Measurements from ENCODE around the gene G3BP1. TPM values are rescaled to one million over a fixed set of nuclear protein-coding genes. Genes with fewer than 3 reads are reported as not detected.
A peak's percentile ranks its signal among the peaks of the same experiment; 100 is the strongest.

Gene G3BP1
- total RNA-seq, 2 experiments from 2014 or later, result 253 to 280 TPM

DNA sequence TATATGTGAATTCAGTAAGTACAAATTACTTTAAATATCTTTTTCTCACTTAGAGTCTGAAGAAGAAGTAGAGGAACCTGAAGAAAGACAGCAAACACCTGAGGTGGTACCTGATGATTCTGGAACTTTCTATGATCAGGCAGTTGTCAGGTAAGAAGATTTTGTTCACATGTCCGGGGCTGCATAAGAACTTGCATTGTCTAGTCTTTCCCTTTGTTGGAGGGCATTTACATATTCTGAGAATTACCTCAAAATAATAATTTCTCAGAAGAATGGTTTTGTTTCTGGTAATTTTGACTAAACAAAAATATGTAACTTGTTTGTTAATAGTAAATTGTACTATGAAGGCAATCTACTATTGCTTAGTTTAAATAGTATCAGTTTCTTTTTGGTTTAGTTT, 23.7 kb downstream of the G3BP1 start:
- DNase-seq, result no peak
- Mint-ChIP-seq H3K27ac (no peak overlapping the region), H3K27me3 (no peaks in the 10 kb centered on the region), H3K4me3 (no peak overlapping the region), H3K9me3 (ENCODE audit: low read depth) (no peaks in the 10 kb centered on the region), H3K36me3 (ENCODE audit: low read depth) (peaks cover 69% of the 10 kb centered on the region), H3K4me1 (peaks cover 27% of the 10 kb centered on the region)
- no peak for ATAC-seq
- ChIA-PET CTCF (no interaction called here), POLR2A (no interaction called here)
- intact Hi-C loops (cut with DNase I, micrococcal nuclease), result loop anchor here in 1 of 2 experiments (2.0 kb wide), 1 partner anchor 21 kb away; no protein-coding TSS in a partner anchor

DNA sequence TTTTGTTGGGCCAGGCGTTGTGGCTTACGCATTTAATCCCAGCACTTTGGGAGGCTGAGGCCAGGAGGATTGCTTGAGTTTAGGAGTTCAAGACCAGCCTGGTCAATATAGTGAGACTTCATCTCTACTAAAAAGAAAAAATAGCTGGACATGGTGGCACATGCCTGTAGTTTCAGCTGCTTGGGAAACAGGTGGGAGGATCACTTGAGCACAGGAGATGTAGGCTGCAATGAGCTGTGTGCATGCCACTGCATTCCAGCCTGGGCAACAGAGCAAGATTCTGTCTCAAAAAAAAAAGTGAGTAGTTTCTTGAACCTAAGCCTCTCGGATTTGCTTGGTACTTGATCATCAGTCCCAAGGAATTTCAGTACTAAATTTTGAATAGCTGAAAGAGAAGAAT, 26.9 kb downstream of the G3BP1 start:
- Mint-ChIP-seq H3K27ac (peak overlapping the region; percentile 84), H3K9me3 (ENCODE audit: low read depth) (no peaks in the 10 kb centered on the region), H3K4me1 (peaks cover 25% of the 10 kb centered on the region), H3K4me3 (no peak overlapping the region), H3K27me3 (no peaks in the 10 kb centered on the region), H3K36me3 (ENCODE audit: low read depth) (peaks cover 60% of the 10 kb centered on the region)
- CTCF ChIA-PET, result interaction anchor here (0.6 to 1.5 kb wide), 4 partner anchors 13 to 29 kb away, joined by 3 to 9 read pairs (median 4); no protein-coding TSS in a partner anchor
- POLR2A ChIA-PET, result interaction anchor here (0.7 kb wide), 1 partner anchor 8 kb away, joined by 6 read pairs; no protein-coding TSS in a partner anchor
- intact Hi-C loops (cut with DNase I, micrococcal nuclease), result no loop called here
- no peak for ATAC-seq
- no peak for DNase-seq

DNA sequence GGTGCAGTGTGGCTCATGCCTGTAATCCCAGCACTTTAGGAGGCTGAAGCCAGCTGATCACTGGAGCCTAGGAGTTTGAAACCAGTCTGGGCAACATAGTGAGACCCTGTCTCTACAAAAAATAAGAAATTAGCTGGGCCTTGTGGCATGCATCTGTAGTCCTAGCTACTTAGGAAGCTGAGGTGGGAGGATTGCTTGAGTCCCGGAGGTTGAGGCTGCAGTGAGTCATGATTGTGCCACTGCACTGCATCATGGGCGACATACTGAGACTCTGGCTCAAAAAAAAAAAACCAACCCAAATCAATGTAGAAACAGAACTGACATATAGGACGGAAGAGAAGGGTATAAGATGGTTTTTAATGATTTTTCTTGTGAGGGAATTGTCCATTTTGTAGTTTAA, 27.7 kb downstream of the G3BP1 start:
- DNase-seq, result peak; percentile 38
- ATAC-seq, result peak; percentile 60
- CTCF ChIA-PET, result interaction anchor here (0.6 to 1.5 kb wide), 5 partner anchors 18 to 276 kb away, joined by 3 to 9 read pairs (median 3); no protein-coding TSS in a partner anchor
- Mint-ChIP-seq H3K36me3 (ENCODE audit: low read depth) (peaks cover 60% of the 10 kb centered on the region), H3K27ac (peak overlapping the region; percentile 22), H3K27me3 (no peaks in the 10 kb centered on the region), H3K4me1 (peaks cover 32% of the 10 kb centered on the region), H3K4me3 (no peak overlapping the region), H3K9me3 (ENCODE audit: low read depth) (no peaks in the 10 kb centered on the region)
- POLR2A ChIA-PET, result interaction anchor here (0.7 kb wide), 1 partner anchor 9 kb away, joined by 6 read pairs; no protein-coding TSS in a partner anchor
- intact Hi-C loops (cut with DNase I, micrococcal nuclease), result no loop called here

DNA sequence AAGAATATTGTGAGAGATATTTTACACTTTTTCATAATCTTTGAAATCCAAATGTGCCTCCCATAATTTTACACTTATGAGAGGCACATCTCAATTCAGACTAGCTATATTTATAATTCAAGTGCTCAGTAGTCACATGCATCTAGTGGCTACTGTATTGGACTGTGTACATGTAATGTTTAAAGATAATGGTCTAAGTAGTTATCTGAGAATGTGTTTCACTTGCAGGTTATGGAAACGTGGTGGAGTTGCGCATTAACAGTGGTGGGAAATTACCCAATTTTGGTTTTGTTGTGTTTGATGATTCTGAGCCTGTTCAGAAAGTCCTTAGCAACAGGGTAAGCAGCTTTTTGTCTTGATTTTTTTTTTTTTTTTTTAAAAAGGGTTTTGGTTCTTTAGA, 28.8 kb downstream of the G3BP1 start:
- Mint-ChIP-seq H3K4me3 (no peak overlapping the region), H3K9me3 (ENCODE audit: low read depth) (no peaks in the 10 kb centered on the region), H3K36me3 (ENCODE audit: low read depth) (peaks cover 65% of the 10 kb centered on the region), H3K27me3 (no peaks in the 10 kb centered on the region), H3K27ac (peak overlapping the region; percentile 11), H3K4me1 (peaks cover 38% of the 10 kb centered on the region)
- POLR2A ChIA-PET, result no interaction called here
- DNase-seq, result no peak
- no peak for ATAC-seq
- CTCF ChIA-PET, result interaction anchor here (1.2 kb wide), 2 partner anchors 16 to 59 kb away, joined by 4 to 5 read pairs; no protein-coding TSS in a partner anchor
- intact Hi-C loops (cut with DNase I, micrococcal nuclease), result no loop called here

DNA sequence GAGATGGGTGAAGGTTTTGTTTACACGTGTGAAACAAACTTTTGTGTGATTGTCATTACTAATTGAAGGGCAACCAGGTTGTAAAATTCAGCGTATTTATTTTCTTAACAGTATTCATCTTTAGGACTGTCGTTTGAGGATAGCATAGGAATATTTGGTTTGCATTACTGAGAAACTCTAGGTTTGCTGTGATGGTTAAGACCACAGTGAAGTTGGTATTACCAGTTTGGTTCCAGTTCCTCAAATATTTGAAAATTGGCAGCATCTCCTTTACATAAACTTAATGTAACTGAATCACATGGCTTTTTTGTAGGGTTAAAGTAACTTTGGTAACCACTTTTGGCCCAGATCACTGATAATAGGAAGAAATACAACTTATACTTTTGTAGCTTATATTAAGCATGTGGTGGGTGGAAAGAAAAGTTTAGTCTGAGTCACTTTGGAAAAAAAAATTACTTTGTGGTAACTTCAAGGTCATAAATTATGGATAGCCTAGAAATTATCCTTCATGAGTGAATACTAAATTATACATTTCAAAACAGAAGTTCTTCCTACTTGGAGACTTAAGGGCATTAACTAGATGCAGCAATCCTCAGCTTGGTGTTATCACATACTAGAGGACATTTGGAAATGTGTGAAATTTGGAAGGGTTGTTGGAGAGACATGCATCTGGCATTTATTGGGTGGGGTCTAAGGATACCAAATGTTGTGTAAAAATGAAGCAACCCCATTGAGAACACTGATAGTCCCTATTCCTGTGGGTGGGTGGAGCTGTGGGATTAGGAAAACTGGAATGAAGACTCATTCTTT, 33.9 kb downstream of the G3BP1 start:
- DNase-seq, result no peak
- no peak for ATAC-seq
- intact Hi-C loops (cut with DNase I, micrococcal nuclease), result loop anchor here in 1 of 2 experiments (2.0 kb wide), 1 partner anchor 25 kb away; no protein-coding TSS in a partner anchor
- Mint-ChIP-seq H3K4me3 (no peak overlapping the region), H3K36me3 (ENCODE audit: low read depth) (peaks cover 72% of the 10 kb centered on the region), H3K27me3 (no peaks in the 10 kb centered on the region), H3K4me1 (peaks cover 39% of the 10 kb centered on the region), H3K27ac (no peak overlapping the region), H3K9me3 (ENCODE audit: low read depth) (peaks cover 4% of the 10 kb centered on the region)
- POLR2A ChIA-PET, result no interaction called here
- CTCF ChIA-PET, result interaction anchor here (1.0 to 1.4 kb wide), 2 partner anchors 20 to 709 kb away, joined by 3 to 4 read pairs; no protein-coding TSS in a partner anchor

DNA sequence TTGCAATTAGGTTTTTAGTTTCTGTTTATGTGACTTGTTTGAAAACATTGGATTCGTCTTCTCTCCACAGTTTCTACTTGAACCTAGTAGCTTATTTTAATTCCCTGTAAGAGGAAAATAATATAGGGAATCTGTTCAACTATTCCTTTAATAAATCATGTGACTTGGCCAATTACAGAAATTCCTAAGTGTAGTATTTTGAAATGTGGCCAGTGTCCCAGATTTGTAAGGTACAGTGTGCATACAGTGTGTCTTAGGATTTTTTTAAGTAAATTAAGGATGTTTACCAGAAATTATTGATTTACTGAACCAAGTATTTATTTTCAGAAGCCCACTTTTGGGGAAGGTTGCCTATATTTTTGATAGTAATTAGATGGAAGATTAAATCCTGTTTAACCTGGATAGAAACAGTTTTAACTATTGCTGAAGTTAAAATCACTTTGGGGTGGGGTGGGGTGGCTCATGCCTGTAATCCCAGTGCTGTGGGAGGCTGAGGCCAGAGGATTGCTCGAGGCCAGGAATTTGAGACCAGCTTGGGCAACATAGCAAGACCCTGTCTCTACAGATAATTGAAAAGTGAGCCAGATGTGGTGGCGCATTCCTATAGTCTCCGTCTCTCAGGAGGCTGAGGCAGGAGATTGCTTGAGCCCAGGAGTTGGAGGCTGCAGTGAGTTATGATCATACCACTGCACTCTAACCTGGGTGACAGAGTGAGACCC, 36.9 kb downstream of the G3BP1 start:
- no peak for ATAC-seq
- H3K4me3 Mint-ChIP-seq, result no peak overlapping the region
- no peaks in the 10 kb centered on the region for H3K27me3 Mint-ChIP-seq
- H3K9me3 Mint-ChIP-seq (ENCODE audit: low read depth), result peaks cover 8% of the 10 kb centered on the region
- peaks cover 79% of the 10 kb centered on the region for H3K36me3 Mint-ChIP-seq (ENCODE audit: low read depth)
- intact Hi-C loops (cut with DNase I, micrococcal nuclease), result no loop called here
- CTCF ChIA-PET, result interaction anchor here (0.7 to 1.1 kb wide), 2 partner anchors 16 to 551 kb away, joined by 3 to 4 read pairs; no protein-coding TSS in a partner anchor
- no peak overlapping the region for H3K27ac Mint-ChIP-seq
- H3K4me1 Mint-ChIP-seq, result peaks cover 46% of the 10 kb centered on the region
- no peak for DNase-seq
- POLR2A ChIA-PET, result no interaction called here

DNA sequence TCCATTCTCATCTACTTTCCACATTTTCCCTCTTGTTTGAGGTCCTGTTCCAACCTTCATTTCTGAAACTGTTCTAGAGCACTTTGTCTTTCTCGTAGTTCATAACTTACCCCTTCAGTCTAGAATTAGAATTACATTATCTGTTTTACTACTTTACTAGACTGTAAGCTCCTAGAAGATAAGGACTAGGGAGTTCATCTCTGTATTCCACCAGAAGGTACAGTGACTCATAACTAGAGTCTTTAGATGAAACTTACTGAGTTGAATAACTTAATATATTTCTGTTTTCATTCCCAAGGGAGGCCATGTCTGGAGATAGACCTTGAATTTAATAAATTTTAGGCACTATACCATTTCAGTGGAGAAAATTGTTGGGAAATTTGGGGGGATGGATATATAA, 38.7 kb downstream of the G3BP1 start:
- no peaks in the 10 kb centered on the region for H3K27me3 Mint-ChIP-seq
- H3K4me3 Mint-ChIP-seq, result no peak overlapping the region
- intact Hi-C loops (cut with DNase I, micrococcal nuclease), result no loop called here
- peak overlapping the region; percentile 82 for H3K27ac Mint-ChIP-seq
- H3K4me1 Mint-ChIP-seq, result peaks cover 32% of the 10 kb centered on the region
- peaks cover 8% of the 10 kb centered on the region for H3K9me3 Mint-ChIP-seq (ENCODE audit: low read depth)
- DNase-seq (no peak), ATAC-seq (peak; percentile 45)
- ChIA-PET CTCF (interaction anchor here (0.7 kb wide), 1 partner anchor 9 kb away, joined by 3 read pairs; no protein-coding TSS in a partner anchor), POLR2A (no interaction called here)
- peaks cover 76% of the 10 kb centered on the region for H3K36me3 Mint-ChIP-seq (ENCODE audit: low read depth)

DNA sequence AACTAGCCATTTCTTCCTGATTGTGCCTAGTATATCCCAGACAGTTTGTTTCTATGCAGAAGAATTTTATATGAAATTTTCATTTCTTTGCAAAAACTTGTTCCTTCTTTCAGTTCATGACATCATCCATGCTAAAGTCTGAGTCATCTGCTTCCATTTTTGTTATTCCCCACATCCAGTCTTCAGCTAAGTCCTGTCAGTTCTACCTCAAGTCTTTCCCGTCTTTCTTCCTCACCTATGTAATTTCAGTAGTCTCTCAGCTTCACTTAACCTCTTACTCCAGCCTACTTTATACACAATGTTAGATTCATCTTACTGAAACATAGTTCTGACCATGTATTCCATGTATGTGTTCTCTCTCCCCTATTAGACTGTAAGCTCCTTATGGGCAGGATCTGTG, 39.1 kb downstream of the G3BP1 start:
- CTCF ChIA-PET, result no interaction called here
- DNase-seq, result no peak
- Mint-ChIP-seq H3K9me3 (ENCODE audit: low read depth) (peaks cover 8% of the 10 kb centered on the region), H3K27ac (peak overlapping the region; percentile 68), H3K36me3 (ENCODE audit: low read depth) (peaks cover 76% of the 10 kb centered on the region), H3K4me1 (peaks cover 28% of the 10 kb centered on the region), H3K4me3 (no peak overlapping the region), H3K27me3 (no peaks in the 10 kb centered on the region)
- POLR2A ChIA-PET, result no interaction called here
- intact Hi-C loops (cut with DNase I, micrococcal nuclease), result no loop called here
- no peak for ATAC-seq

DNA sequence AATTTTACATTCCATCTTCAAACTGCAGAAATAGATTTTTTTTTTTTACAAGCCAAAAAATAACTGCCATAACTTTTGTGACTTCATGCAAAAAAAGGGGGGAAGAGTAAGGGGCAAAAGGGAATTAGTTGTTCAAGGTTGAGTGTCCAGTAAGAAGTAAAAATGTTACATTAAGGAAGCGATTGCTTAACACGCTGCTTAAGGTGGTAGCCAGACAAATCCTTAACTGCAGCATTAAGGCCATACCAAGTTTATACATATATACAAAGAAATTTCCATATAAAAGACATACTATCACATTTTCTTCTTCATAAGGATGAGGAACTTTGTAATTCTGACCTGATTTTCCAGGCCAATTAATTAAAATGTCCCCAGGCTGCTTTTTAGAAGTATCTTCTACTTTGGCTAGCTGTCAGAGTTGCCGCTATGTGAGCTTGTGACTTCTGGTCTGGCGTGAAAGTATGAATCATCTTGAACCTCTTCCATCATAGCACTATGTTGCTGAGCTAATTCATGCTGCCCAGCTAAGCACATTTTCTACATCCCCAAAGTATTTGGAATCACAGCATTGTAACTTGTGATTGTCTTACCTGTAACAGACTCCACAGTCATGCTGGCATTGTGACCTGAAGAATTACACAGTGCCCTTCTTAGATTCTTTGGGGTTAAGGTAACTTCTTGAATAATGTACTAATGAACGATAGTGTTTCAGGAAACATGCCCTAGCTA, 40.0 kb downstream of the G3BP1 start:
- ATAC-seq (no peak), DNase-seq (no peak)
- intact Hi-C loops (cut with DNase I, micrococcal nuclease), result no loop called here
- Mint-ChIP-seq H3K9me3 (ENCODE audit: low read depth) (peaks cover 8% of the 10 kb centered on the region), H3K36me3 (ENCODE audit: low read depth) (peaks cover 70% of the 10 kb centered on the region), H3K27ac (no peak overlapping the region), H3K27me3 (no peaks in the 10 kb centered on the region), H3K4me1 (peaks cover 24% of the 10 kb centered on the region), H3K4me3 (no peak overlapping the region)
- ChIA-PET CTCF (interaction anchor here (0.9 to 1.9 kb wide), 3 partner anchors 13 to 20 kb away, joined by 3 to 6 read pairs (median 3); no protein-coding TSS in a partner anchor), POLR2A (no interaction called here)

DNA sequence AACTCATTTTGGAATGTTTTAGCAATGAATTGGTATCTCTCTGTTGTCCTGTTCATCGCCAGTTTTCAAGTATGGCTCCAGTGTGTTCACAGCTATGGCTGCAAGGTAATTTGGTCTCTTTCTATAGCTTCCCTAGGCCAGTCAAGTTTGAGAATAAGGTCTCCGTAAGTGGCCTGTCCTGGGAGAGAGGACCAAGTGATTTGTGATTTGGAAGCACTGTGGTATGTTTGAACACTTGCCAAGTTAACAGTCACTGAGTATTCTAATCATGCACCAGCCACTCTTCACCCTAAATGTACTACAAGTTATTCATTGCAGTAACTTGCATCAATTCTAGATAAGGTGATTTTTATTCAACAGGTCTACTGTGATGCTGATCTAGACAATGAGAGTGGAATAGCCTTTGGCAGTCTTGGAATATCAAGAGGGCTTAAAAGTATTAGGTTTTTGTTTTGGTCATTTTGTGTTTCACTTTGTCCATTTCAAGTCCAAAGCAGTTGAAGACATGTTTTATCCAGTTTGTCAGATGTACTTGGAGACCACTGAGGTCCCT, 41.1 kb downstream of the G3BP1 start:
- peak overlapping the region; percentile 12 for H3K27ac Mint-ChIP-seq

DNA sequence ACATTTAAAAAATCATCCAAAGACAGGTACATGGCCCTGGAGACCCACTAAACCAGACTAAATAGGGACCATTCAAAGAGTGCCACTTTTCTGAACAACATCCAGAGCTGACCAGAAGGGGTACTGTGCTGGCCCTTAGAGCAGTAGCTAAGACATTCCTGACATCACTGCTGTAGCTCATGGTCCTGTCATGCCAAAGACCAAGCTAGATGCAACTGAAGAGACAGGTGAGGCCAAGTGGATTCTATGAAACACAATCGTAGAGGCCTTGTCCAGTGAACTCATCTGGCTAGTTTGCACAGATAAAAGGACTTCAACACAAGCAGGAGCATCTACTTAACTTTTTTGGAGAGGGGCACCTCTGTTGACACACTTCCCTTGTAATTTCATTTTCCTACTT, 43.3 kb downstream of the G3BP1 start:
- H3K9me3 Mint-ChIP-seq (ENCODE audit: low read depth), result peaks cover 8% of the 10 kb centered on the region
- H3K27me3 Mint-ChIP-seq, result no peaks in the 10 kb centered on the region
- intact Hi-C loops (cut with DNase I, micrococcal nuclease), result no loop called here
- no peak overlapping the region for H3K27ac Mint-ChIP-seq
- ATAC-seq (no peak), DNase-seq (no peak)
- ChIA-PET POLR2A (no interaction called here), CTCF (interaction anchor here (1.6 kb wide), 1 partner anchor 10 kb away, joined by 9 read pairs; no protein-coding TSS in a partner anchor)
- H3K4me1 Mint-ChIP-seq, result peaks cover 13% of the 10 kb centered on the region
- H3K4me3 Mint-ChIP-seq, result no peak overlapping the region
- peaks cover 47% of the 10 kb centered on the region for H3K36me3 Mint-ChIP-seq (ENCODE audit: low read depth)

More for the DNA sequence above, 41.1 kb downstream of the G3BP1 start:
- DNase-seq, result no peak
- H3K9me3 Mint-ChIP-seq (ENCODE audit: low read depth), result peaks cover 8% of the 10 kb centered on the region
- no peak overlapping the region for H3K4me3 Mint-ChIP-seq
- H3K36me3 Mint-ChIP-seq (ENCODE audit: low read depth), result peaks cover 63% of the 10 kb centered on the region
- CTCF ChIA-PET, result interaction anchor here (0.6 to 1.9 kb wide), 3 partner anchors 12 to 282 kb away, joined by 3 to 6 read pairs (median 3); no protein-coding TSS in a partner anchor
- POLR2A ChIA-PET, result no interaction called here
- intact Hi-C loops (cut with DNase I, micrococcal nuclease), result no loop called here
- peaks cover 23% of the 10 kb centered on the region for H3K4me1 Mint-ChIP-seq
- no peaks in the 10 kb centered on the region for H3K27me3 Mint-ChIP-seq
- ATAC-seq, result no peak
